T1000 (cell line): ENCODE results near the gene PIM3.
A peak's percentile ranks its signal among the peaks of the same experiment; 100 is the strongest.
"Not testable (repeated sequence)": the region's sequence is repeated elsewhere in the genome, so short reads cannot be mapped to it uniquely, and the experiment has no call there.

Source experiments
- DNase-seq: peaks from one replicate; lab custom pipeline; 2025; ENCODE audit warnings: mixed read lengths; lab: John Stamatoyannopoulos, UW

Gene PIM3

GRCh38 chr22:49966774-49967705 lies 6.5 kb downstream of the PIM3 start:
- no peak for DNase-seq

GRCh38 chr22:49967706-49968208 lies 7.2 kb downstream of the PIM3 start:
- no peak for DNase-seq

GRCh38 chr22:49968313-49968830 lies 7.8 kb downstream of the PIM3 start:
- DNase-seq = no peak

- no peak for DNase-seq
These were observed 8.5 kb downstream of the PIM3 start for GRCh38 chr22:49968831-49969661.

- no peak for DNase-seq
These were observed 9.4 kb downstream of the PIM3 start for GRCh38 chr22:49969751-49970527.

GRCh38 chr22:49970528-49971231 lies 10.1 kb downstream of the PIM3 start:
- peak; percentile 78 for DNase-seq

- peak; percentile 59 for DNase-seq
These were observed 10.9 kb downstream of the PIM3 start for GRCh38 chr22:49971232-49972162.

- no peak for DNase-seq
These were observed 11.8 kb downstream of the PIM3 start for GRCh38 chr22:49972163-49973017.

GRCh38 chr22:49973018-49973961 lies 12.7 kb downstream of the PIM3 start:
- DNase-seq = no peak

- DNase-seq = no peak
These were observed 15.2 kb downstream of the PIM3 start for GRCh38 chr22:49975543-49976389.

GRCh38 chr22:49976439-49977175 lies 16.0 kb downstream of the PIM3 start:
- no peak for DNase-seq

GRCh38 chr22:49977578-49977977 lies 17.0 kb downstream of the PIM3 start:
- no peak for DNase-seq

- DNase-seq = no peak
These were observed 19.2 kb downstream of the PIM3 start for GRCh38 chr22:49979587-49980264.

GRCh38 chr22:49981799-49982198 lies 21.2 kb downstream of the PIM3 start:
- DNase-seq = not testable (repeated sequence)
